Stimulated activated CD8-positive, alpha-beta memory T cell treated with anti-CD3 and anti-CD28 coated beads, Interleukin-7, amount 100 ng/mL, for 48 hours (primary cell): ENCODE measurements around the gene CCDC63.
"Not testable (repeated sequence)": the region's sequence is repeated elsewhere in the genome, so short reads cannot be mapped to it uniquely, and the experiment has no call there.

Experiments used
- DNase-seq, 2 donors: peaks; one replicate each; pipeline ENCODE4 v3.0.0-alpha.2; 2020; ENCODE audit warnings: low read depth in 1 of 2; ENCODE audit errors: extremely low read depth in 1 of 2

Gene CCDC63

GRCh38 chr12:110844131-110844530 lies 2.7 kb upstream of the CCDC63 start:
- no peak for DNase-seq

- DNase-seq = no peak
Observed at GRCh38 chr12:110844551-110845338, 2.0 kb upstream of the CCDC63 start.

- DNase-seq = no peak
Observed at GRCh38 chr12:110845339-110845682, 1.5 kb upstream of the CCDC63 start.

- DNase-seq = no peak
Observed at GRCh38 chr12:110848314-110848923, 1.6 kb downstream of the CCDC63 start.

- no peak for DNase-seq
Observed at GRCh38 chr12:110849221-110849620, 2.4 kb downstream of the CCDC63 start.

GRCh38 chr12:110849748-110850403 lies 3.1 kb downstream of the CCDC63 start:
- DNase-seq = no peak

- no peak for DNase-seq
Observed at GRCh38 chr12:110850762-110851161, 4.0 kb downstream of the CCDC63 start.

GRCh38 chr12:110853836-110854235 lies 7.0 kb downstream of the CCDC63 start:
- no peak for DNase-seq

- no peak for DNase-seq
Observed at GRCh38 chr12:110856542-110856941, 9.8 kb downstream of the CCDC63 start.

GRCh38 chr12:110857528-110857927 lies 10.7 kb downstream of the CCDC63 start:
- no peak for DNase-seq

GRCh38 chr12:110857954-110858353 lies 11.2 kb downstream of the CCDC63 start:
- DNase-seq = not testable (repeated sequence)

GRCh38 chr12:110858848-110859247 lies 12.1 kb downstream of the CCDC63 start:
- DNase-seq = no peak

GRCh38 chr12:110860833-110861296 lies 14.1 kb downstream of the CCDC63 start:
- no peak for DNase-seq

GRCh38 chr12:110861729-110862128 lies 14.9 kb downstream of the CCDC63 start:
- DNase-seq = no peak

- no peak for DNase-seq
Observed at GRCh38 chr12:110862329-110862728, 15.5 kb downstream of the CCDC63 start.

GRCh38 chr12:110863161-110863560 lies 16.4 kb downstream of the CCDC63 start:
- no peak for DNase-seq

GRCh38 chr12:110865521-110865920 lies 18.7 kb downstream of the CCDC63 start:
- DNase-seq = no peak

GRCh38 chr12:110869026-110869425 lies 22.2 kb downstream of the CCDC63 start:
- no peak for DNase-seq

- DNase-seq = no peak
Observed at GRCh38 chr12:110869803-110870202, 23.0 kb downstream of the CCDC63 start.

GRCh38 chr12:110872100-110872499 lies 25.3 kb downstream of the CCDC63 start:
- DNase-seq = no peak

- DNase-seq = no peak
Observed at GRCh38 chr12:110874351-110874750, 27.6 kb downstream of the CCDC63 start.

GRCh38 chr12:110874781-110875180 lies 28.0 kb downstream of the CCDC63 start:
- DNase-seq = no peak
